Upper lobe of left lung (tissue), 4 donors: ENCODE results near the gene CNP.

Source experiments
- POLR2A ChIP-seq, 4 donors: fragments of 450-650 bp; IDR thresholded peaks; one replicate each; pipeline ENCODE4 v1.5.1; 2016 to 2017; ENCODE audit warnings: antibody characterized with exemption in 4 of 4, mild to moderate bottlenecking in 2 of 4
- POLR2AphosphoS5 ChIP-seq, 2 donors: sonication (generic); formaldehyde crosslinking; IDR thresholded peaks; one replicate each; pipeline ENCODE4 v1.5.1; 2017; ENCODE audit warnings: antibody characterized with exemption in 2 of 2
- TF ChIP-seq, protein P1 (sequence below), 6 experiments: fragments of 450-650 bp in 4 of 6; fragments of 200-600 bp in 2 of 6; sonication (generic) in 2 of 6; IDR thresholded peaks; one replicate each; pipeline ENCODE4 v1.5.1; 2016 to 2019; ENCODE audit warnings: antibody characterized with exemption in 6 of 6

DNA sequence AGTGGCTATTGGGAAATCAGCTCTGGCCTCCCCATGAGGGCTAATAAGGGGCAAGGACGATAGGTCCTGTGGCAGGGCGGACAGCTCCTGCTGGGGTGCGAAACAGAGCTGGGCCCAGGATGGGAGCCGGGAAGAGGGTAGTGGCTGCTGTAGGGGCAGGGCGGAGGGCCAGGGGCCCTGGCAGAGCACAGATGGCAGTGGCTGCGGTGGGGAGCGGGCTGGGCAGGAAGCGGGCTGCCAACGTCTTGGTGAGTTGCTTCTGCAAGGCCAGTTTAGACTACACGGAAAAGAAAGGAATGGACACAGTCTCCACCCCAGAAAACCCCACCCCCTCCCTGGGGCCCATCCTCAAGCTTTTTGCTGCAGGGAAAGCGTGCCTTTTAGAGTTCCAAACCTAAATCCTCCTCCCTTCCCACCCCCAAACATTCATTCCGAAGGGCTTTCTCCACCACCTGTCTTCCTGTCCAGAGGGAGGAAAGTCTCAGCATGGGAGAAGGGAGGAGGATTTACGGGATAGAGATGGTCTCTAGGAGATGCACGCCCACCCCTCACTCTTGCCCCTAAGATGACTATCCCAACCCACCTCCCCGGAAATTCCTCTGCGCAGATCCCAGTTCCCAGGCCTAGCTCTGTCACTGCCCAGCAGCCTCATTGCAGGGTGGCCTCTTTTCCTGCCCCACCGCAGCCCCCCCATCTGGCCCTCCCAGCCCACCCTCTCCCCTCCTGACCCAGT lies 60.4 kb downstream of the CNP start:
- TF ChIP-seq, protein P1, sequence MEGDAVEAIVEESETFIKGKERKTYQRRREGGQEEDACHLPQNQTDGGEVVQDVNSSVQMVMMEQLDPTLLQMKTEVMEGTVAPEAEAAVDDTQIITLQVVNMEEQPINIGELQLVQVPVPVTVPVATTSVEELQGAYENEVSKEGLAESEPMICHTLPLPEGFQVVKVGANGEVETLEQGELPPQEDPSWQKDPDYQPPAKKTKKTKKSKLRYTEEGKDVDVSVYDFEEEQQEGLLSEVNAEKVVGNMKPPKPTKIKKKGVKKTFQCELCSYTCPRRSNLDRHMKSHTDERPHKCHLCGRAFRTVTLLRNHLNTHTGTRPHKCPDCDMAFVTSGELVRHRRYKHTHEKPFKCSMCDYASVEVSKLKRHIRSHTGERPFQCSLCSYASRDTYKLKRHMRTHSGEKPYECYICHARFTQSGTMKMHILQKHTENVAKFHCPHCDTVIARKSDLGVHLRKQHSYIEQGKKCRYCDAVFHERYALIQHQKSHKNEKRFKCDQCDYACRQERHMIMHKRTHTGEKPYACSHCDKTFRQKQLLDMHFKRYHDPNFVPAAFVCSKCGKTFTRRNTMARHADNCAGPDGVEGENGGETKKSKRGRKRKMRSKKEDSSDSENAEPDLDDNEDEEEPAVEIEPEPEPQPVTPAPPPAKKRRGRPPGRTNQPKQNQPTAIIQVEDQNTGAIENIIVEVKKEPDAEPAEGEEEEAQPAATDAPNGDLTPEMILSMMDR (IDR thresholded peaks at IDR 0.05), result no peak
- TF ChIP-seq POLR2AphosphoS5 (IDR thresholded peaks at IDR 0.05) (no peak), POLR2A (IDR thresholded peaks at IDR 0.05) (no peak)
